ENCODE measurements around the gene LAMA3.
A peak's percentile ranks its signal among the peaks of the same experiment; 100 is the strongest.

LAMA3 gene

DNA sequence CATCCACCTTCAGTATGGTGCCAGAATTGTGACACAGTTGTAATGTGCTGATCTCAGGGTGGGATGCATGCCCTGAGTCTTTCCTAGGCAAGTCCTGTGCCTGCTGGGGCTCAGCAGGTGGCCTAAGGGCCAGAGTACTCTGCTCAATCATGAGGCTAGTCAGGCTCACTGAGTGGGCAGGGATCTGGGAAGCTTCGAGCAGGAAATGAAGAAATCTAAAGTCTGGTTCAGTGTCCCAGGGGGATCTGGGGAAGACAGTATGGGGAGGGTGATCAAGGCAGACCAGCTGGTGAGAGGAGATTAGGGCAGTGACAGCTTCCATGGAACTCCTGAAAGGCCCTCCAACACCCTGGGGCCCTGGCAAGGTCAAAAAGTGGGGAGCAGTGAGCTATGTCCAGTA is 17.7 kb upstream of the LAMA3 start:
- no peaks in the 10 kb centered on the region for H3K9me3 ChIP-seq (ENCODE audit: control insufficient read depth, insufficient read depth, low read length)
- H3K9ac ChIP-seq (ENCODE audit: low read depth, low read length) = no peak overlapping the region
- H3K27me3 ChIP-seq (ENCODE audit: control insufficient read depth, insufficient read depth, low read length) = no peaks in the 10 kb centered on the region; the same call in 1 of the 2 replicates
- H3K4me3 ChIP-seq (ENCODE audit: low read depth, low read length) = no peak overlapping the region
- 0 out of 2 replicates have a peak, but pooled peaks cover 5% of the 10 kb centered on the region for H3K4me1 ChIP-seq (ENCODE audit: control insufficient read depth, insufficient read depth, low read length)
- no peak overlapping the region for H3K27ac ChIP-seq (ENCODE audit: low read depth, low read length)
- H3K36me3 ChIP-seq (ENCODE audit: control insufficient read depth, insufficient read depth, low read length) = no peaks in the 10 kb centered on the region

DNA sequence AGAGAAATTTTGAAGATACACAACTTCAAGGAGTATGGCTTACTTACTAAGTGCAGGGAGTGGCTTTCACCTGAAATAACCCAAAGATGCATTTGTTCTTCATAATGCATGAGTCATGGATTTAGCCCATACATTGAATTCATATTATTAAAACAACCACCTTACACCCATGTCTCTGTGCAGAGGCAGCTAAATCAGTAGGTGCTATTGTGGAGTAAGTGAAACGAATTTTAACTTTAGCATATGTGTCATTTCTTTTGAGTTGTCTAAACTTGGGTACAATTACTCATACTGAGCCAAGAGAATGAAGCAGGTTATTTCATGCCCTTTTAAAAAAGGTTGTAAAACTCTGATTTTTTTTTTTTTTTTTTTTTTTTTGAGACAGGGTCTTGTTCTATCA is 15.5 kb upstream of the LAMA3 start:
- Histone ChIP-seq H3K9me3 (ENCODE audit: control insufficient read depth, insufficient read depth, low read length) (no peaks in the 10 kb centered on the region), H3K4me1 (ENCODE audit: control insufficient read depth, insufficient read depth, low read length) (0 out of 2 replicates have a peak, but pooled peaks cover 5% of the 10 kb centered on the region), H3K9ac (ENCODE audit: low read depth, low read length) (no peak overlapping the region), H3K27ac (ENCODE audit: low read depth, low read length) (no peak overlapping the region), H3K4me3 (ENCODE audit: low read depth, low read length) (no peak overlapping the region), H3K27me3 (ENCODE audit: control insufficient read depth, insufficient read depth, low read length) (no peaks in the 10 kb centered on the region; the same call in 1 of the 2 replicates), H3K36me3 (ENCODE audit: control insufficient read depth, insufficient read depth, low read length) (no peaks in the 10 kb centered on the region)

DNA sequence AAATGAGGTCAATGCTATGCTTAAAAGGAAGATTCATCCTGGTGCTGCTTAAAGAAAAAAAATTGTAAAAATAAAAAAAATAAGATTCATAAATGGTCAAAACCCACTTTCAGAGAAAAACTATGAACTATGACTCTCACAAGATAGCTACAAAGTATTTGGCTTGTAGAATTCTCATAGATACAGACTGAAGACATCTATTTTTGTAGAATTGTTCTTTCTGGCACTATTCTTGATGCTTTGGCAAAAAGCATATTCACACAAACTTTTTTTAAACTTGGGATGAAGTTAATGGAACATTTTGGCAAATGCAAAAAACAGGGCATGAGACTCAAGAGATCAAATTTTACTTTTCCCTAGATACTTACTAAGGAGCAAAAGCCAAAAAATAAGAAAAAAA is 14.0 kb upstream of the LAMA3 start:
- Histone ChIP-seq H3K4me1 (ENCODE audit: control insufficient read depth, insufficient read depth, low read length) (no peaks in the 10 kb centered on the region), H3K9me3 (ENCODE audit: control insufficient read depth, insufficient read depth, low read length) (no peaks in the 10 kb centered on the region), H3K27ac (ENCODE audit: low read depth, low read length) (no peak overlapping the region), H3K36me3 (ENCODE audit: control insufficient read depth, insufficient read depth, low read length) (no peaks in the 10 kb centered on the region), H3K4me3 (ENCODE audit: low read depth, low read length) (no peak overlapping the region), H3K27me3 (ENCODE audit: control insufficient read depth, insufficient read depth, low read length) (no peaks in the 10 kb centered on the region; the same call in 1 of the 2 replicates), H3K9ac (ENCODE audit: low read depth, low read length) (no peak overlapping the region)

DNA sequence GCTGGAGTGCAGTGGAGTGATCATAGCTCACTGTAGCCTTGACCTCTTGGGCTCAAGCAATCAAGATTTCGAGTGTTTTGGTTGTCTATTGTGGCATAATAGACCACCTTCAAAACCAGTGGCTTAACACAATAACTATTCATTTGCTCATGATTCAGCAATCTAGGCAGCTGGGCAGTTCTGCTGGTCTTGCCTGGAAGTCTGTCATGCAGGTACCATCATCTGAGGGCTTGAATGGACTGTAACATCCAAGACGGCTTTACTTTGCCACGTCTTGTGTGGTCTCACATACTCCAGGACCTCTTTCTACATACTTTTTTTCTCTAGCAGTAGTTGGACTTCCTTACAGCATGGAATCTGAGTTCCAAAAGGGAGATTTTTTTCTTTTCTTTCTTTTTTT is 13.4 kb upstream of the LAMA3 start:
- H3K9me3 ChIP-seq (ENCODE audit: control insufficient read depth, insufficient read depth, low read length) = no peaks in the 10 kb centered on the region

DNA sequence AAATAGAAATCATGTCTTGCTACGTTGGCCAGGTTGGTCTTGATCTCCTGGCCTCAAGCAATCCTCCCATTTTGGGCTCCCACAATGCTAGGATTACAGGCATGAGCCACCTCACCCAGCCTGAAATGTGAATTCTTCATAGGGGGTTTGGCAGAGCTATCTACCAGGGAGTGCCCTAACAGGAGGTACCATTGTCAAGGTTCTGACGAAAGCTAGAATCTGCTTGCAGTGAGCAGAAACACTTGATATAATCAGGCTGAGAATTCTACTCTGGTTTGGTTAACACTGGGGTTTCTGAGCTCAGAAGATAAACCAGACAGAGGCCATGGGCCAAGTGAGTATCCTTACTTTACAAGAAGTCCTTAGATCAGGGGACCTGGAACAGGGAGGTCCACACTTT is 7.2 kb upstream of the LAMA3 start:
- no peak overlapping the region for H3K27ac ChIP-seq (ENCODE audit: low read depth, low read length)
- H3K9me3 ChIP-seq (ENCODE audit: control insufficient read depth, insufficient read depth, low read length) = no peaks in the 10 kb centered on the region

More for the DNA sequence above, 13.4 kb upstream of the LAMA3 start:
- Histone ChIP-seq H3K27ac (ENCODE audit: low read depth, low read length) (no peak overlapping the region), H3K9ac (ENCODE audit: low read depth, low read length) (no peak overlapping the region), H3K27me3 (ENCODE audit: control insufficient read depth, insufficient read depth, low read length) (no peaks in the 10 kb centered on the region; the same call in 1 of the 2 replicates), H3K36me3 (ENCODE audit: control insufficient read depth, insufficient read depth, low read length) (no peaks in the 10 kb centered on the region), H3K4me3 (ENCODE audit: low read depth, low read length) (no peak overlapping the region), H3K4me1 (ENCODE audit: control insufficient read depth, insufficient read depth, low read length) (no peaks in the 10 kb centered on the region)

DNA sequence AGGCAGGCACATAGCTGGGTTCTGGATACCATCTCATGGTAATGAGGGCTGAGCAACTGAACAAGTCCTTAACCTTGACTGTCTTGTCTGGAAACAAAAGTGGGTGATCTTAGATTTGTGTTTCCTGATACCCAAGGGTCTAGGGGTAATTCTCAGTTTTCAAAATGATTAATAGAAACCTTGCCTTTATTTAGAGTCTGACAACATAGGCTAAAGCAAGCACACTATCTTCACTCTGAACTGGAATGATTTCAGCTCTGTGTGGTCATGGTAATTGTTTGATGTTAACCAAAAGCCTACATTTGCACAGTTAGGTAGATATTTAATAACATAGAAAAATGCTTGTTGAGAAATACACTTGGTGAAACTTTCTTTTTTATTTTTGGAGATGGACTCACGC is 6.8 kb upstream of the LAMA3 start:
- no peaks in the 10 kb centered on the region for H3K36me3 ChIP-seq (ENCODE audit: control insufficient read depth, insufficient read depth, low read length)
- no peak overlapping the region for H3K4me3 ChIP-seq (ENCODE audit: low read depth, low read length)
- H3K27ac ChIP-seq (ENCODE audit: low read depth, low read length) = no peak overlapping the region
- H3K27me3 ChIP-seq (ENCODE audit: control insufficient read depth, insufficient read depth, low read length) = no peaks in the 10 kb centered on the region
- H3K9me3 ChIP-seq (ENCODE audit: control insufficient read depth, insufficient read depth, low read length) = no peaks in the 10 kb centered on the region
- no peak overlapping the region for H3K9ac ChIP-seq (ENCODE audit: low read depth, low read length)
- no peaks in the 10 kb centered on the region for H3K4me1 ChIP-seq (ENCODE audit: control insufficient read depth, insufficient read depth, low read length)

More for the DNA sequence above, 7.2 kb upstream of the LAMA3 start:
- H3K9ac ChIP-seq (ENCODE audit: low read depth, low read length) = no peak overlapping the region
- no peaks in the 10 kb centered on the region for H3K27me3 ChIP-seq (ENCODE audit: control insufficient read depth, insufficient read depth, low read length)
- no peaks in the 10 kb centered on the region for H3K36me3 ChIP-seq (ENCODE audit: control insufficient read depth, insufficient read depth, low read length)
- no peak overlapping the region for H3K4me3 ChIP-seq (ENCODE audit: low read depth, low read length)
- no peaks in the 10 kb centered on the region for H3K4me1 ChIP-seq (ENCODE audit: control insufficient read depth, insufficient read depth, low read length)

DNA sequence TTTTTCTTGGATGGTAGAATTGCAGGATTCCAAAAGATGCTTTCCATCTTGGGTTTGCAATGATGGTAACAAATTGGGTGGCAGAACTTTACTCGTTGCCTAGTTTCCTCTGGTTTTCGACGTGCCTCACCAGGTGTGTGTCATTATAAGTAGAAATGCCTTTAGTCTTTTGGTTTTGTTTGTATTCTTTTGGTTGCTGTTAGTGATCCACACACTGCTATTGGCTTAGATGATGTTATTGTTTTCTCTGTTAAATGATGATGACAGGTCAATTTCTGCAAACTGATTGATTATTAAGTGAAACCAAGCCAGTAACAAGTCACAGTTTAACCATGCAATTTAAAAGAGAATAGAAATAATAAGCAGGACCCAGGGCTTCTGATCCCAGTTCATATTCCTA is 6.1 kb upstream of the LAMA3 start:
- H3K27ac ChIP-seq (ENCODE audit: low read depth, low read length) = no peak overlapping the region
- no peaks in the 10 kb centered on the region for H3K4me1 ChIP-seq (ENCODE audit: control insufficient read depth, insufficient read depth, low read length)

DNA sequence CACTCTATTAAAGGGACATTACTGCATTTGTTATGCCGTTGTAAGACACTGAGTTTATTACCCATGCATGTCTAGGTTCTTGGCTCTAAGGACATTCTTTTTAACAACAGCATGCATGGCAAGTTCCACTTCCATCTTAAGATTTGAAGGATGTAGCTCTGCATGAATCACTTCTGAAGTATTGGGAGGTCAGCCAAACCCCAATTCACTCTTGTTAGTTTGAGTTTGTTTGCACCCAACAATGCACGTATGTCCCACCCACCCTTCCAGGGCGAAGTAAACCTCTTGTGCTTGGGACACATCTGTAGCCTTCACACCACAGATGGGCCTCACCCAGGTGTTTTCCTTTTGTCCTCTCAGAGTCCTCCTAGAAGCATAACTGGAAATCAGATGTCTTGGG is 5.6 kb upstream of the LAMA3 start:
- Histone ChIP-seq H3K4me3 (ENCODE audit: low read depth, low read length) (no peak overlapping the region), H3K27me3 (ENCODE audit: control insufficient read depth, insufficient read depth, low read length) (peaks cover 9% of the 10 kb centered on the region), H3K9ac (ENCODE audit: low read depth, low read length) (no peak overlapping the region), H3K4me1 (ENCODE audit: control insufficient read depth, insufficient read depth, low read length) (0 out of 2 replicates have a peak, but pooled peaks cover under 1% of the 10 kb centered on the region), H3K9me3 (ENCODE audit: control insufficient read depth, insufficient read depth, low read length) (no peaks in the 10 kb centered on the region), H3K36me3 (ENCODE audit: control insufficient read depth, insufficient read depth, low read length) (no peaks in the 10 kb centered on the region), H3K27ac (ENCODE audit: low read depth, low read length) (no peak overlapping the region)

More for the DNA sequence above, 6.1 kb upstream of the LAMA3 start:
- Histone ChIP-seq H3K27me3 (ENCODE audit: control insufficient read depth, insufficient read depth, low read length) (peaks cover 4% of the 10 kb centered on the region), H3K4me3 (ENCODE audit: low read depth, low read length) (no peak overlapping the region), H3K9me3 (ENCODE audit: control insufficient read depth, insufficient read depth, low read length) (no peaks in the 10 kb centered on the region), H3K9ac (ENCODE audit: low read depth, low read length) (no peak overlapping the region), H3K36me3 (ENCODE audit: control insufficient read depth, insufficient read depth, low read length) (no peaks in the 10 kb centered on the region)

DNA sequence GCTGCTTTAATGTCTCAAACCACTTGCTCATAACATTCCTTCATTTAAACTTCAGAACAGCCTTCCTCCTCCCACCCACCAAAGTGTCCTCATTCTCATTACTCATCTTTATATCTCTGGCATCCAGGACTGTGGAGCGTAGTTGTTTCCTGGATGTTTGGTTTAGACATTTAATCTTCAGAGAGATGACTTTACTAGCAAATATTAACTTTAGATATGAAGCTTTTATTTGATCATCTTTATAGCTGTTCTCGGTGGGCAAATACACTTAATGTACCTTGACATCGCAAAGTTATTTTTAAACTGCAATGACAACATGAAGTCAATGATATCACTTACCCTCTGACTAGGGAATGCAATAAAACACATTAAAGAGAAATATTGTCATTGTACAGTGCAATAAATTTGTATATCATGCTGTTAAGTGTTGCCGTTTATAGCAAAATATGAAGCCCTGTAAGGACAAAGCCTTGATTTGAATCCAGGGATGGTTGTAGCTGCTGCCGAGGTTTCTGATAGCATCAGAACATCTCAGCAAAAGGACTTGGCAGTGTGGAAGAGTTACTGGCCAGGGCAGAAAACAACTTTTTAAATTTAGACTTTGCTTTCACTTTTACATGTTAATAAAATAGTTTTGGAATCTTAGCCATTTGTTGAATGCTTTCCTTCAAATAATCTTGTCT is 4.6 kb upstream of the LAMA3 start:
- H3K27ac ChIP-seq (ENCODE audit: low read depth, low read length) = no peak overlapping the region
- no peak overlapping the region for H3K4me3 ChIP-seq (ENCODE audit: low read depth, low read length)
- H3K27me3 ChIP-seq (ENCODE audit: control insufficient read depth, insufficient read depth, low read length) = peaks cover 19% of the 10 kb centered on the region
- H3K36me3 ChIP-seq (ENCODE audit: control insufficient read depth, insufficient read depth, low read length) = no peaks in the 10 kb centered on the region
- H3K9me3 ChIP-seq (ENCODE audit: control insufficient read depth, insufficient read depth, low read length) = no peaks in the 10 kb centered on the region
- no peak overlapping the region for H3K9ac ChIP-seq (ENCODE audit: low read depth, low read length)
- peaks cover 5% of the 10 kb centered on the region; the same call in 1 of the 2 replicates for H3K4me1 ChIP-seq (ENCODE audit: control insufficient read depth, insufficient read depth, low read length)

DNA sequence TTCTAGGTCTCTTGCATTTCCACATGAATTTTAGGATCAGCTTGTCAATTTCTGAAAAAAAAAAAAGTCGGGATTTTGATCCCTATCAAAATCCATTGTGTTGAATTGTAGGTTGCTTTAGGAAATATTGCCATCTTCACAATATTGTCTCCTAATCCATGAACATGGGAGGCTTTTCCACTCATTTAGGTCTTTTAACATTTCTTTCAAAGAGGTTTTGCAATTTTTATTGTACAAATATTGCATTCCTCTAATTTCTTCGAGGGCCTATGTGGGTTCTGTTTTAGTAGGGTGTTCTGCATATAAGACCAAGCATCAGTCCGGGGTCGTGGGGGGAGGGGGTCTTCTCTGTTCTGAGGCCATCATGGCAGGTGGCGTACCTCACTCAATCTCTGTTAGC is 725 bp upstream of the LAMA3 start:
- H3K36me3 ChIP-seq (ENCODE audit: control insufficient read depth, insufficient read depth, low read length) = no peaks in the 10 kb centered on the region
- H3K4me3 ChIP-seq (ENCODE audit: low read depth, low read length) = no peak overlapping the region
- H3K27ac ChIP-seq (ENCODE audit: low read depth, low read length) = no peak overlapping the region
- peaks cover 9% of the 10 kb centered on the region for H3K4me1 ChIP-seq (ENCODE audit: control insufficient read depth, insufficient read depth, low read length)
- H3K9me3 ChIP-seq (ENCODE audit: control insufficient read depth, insufficient read depth, low read length) = no peaks in the 10 kb centered on the region
- no peak overlapping the region for H3K9ac ChIP-seq (ENCODE audit: low read depth, low read length)
- peaks cover 34% of the 10 kb centered on the region for H3K27me3 ChIP-seq (ENCODE audit: control insufficient read depth, insufficient read depth, low read length)

DNA sequence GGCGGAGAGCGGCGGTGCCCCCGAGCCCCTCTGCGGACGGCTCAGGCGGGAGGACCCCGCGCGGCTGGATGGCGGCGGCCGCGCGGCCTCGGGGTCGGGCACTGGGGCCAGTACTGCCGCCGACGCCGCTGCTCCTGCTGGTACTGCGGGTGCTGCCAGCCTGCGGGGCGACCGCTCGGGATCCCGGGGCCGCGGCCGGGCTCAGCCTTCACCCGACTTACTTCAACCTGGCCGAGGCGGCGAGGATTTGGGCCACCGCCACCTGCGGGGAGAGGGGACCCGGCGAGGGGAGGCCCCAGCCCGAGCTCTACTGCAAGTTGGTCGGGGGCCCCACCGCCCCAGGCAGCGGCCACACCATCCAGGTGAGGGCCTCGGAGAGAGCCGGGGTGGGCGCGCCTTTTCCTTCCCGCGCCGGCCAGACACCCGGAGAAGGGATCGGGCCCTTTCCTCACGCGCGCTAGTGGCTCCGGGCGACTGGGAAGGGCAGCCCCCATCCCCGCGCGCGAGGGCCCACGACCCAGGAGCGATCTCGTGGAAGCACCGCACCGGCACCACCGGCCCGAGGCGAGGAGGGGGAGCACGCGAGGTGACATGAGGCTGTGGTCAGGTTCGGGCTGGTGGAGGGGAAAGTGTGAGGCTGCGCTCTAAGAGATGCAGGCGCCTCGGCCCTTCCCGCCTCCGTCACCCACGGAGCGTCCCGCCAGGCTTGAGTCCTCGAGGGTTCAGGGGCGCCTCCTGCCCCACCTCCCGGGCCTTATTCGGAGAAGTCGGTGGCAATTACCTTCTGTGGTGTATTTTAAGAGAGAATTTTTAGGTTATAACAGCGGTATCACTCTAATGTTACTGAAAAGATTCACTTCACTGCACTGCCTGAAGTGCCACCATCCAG is 607 bp downstream of the LAMA3 start:
- H3K4me1 ChIP-seq (ENCODE audit: control insufficient read depth, insufficient read depth, low read length) = peaks cover 9% of the 10 kb centered on the region
- no peaks in the 10 kb centered on the region for H3K36me3 ChIP-seq (ENCODE audit: control insufficient read depth, insufficient read depth, low read length)
- peaks cover 34% of the 10 kb centered on the region for H3K27me3 ChIP-seq (ENCODE audit: control insufficient read depth, insufficient read depth, low read length)
- H3K9ac ChIP-seq (ENCODE audit: low read depth, low read length) = no peak overlapping the region
- no peaks in the 10 kb centered on the region for H3K9me3 ChIP-seq (ENCODE audit: control insufficient read depth, insufficient read depth, low read length)
- H3K27ac ChIP-seq (ENCODE audit: low read depth, low read length) = no peak overlapping the region
- peak overlapping the region; percentile 65 for H3K4me3 ChIP-seq (ENCODE audit: low read depth, low read length)

All from HUES48 (cell line).